GM12878 (cell line): ENCODE results near the gene MYH7. TPM values are rescaled to one million over a fixed set of nuclear protein-coding genes. Genes with fewer than 3 reads are reported as not detected.

Experiments
- ATAC-seq: fragments of 200-7000 bp; cut with Tn5 transposase; 3 replicates; pipeline ENCODE4 v1.9.1; 2020; ENCODE audit warnings: mild to moderate bottlenecking, moderate library complexity
- BruUV-seq: library from RNA; stranded (reverse); fragments of 400-500 nt; replicated peaks from 2 replicates; lab custom pipeline; 2021; lab: Mats Ljungman, UMichigan
- CTCF ChIA-PET: fragments of 300-600 bp; sonication (Branson Sonifier 250); formaldehyde crosslinking; extraction: SDS; loops from one replicate; lab custom pipeline; 2021; ENCODE audit warnings: inconsistent platforms; lab: Yijun Ruan, JAX
- POLR2A ChIA-PET: fragments of 350-600 bp; formaldehyde crosslinking; extraction: SDS; loops from one replicate; lab custom pipeline; 2021; ENCODE audit warnings: inconsistent platforms; lab: Charles Lee
- RAD21 ChIA-PET: fragments of 300-600 bp; sonication (Branson Sonifier 250); formaldehyde crosslinking; loops from one replicate; lab custom pipeline; 2023; ENCODE audit warnings: antibody characterized with exemption; ENCODE audit not compliant: unreplicated experiment; lab: Charles Lee
- SMC1A ChIA-PET: fragments of 300-600 bp; sonication (Branson Sonifier 250); formaldehyde crosslinking; loops from one replicate; lab custom pipeline; 2023; ENCODE audit not compliant: unreplicated experiment, uncharacterized antibody; lab: Charles Lee
- DNase-seq: peaks from one replicate; pipeline ENCODE4 v3.0.0-alpha.2; 2011; ENCODE audit warnings: low read depth, low spot score
- FAIRE-seq: peaks from 3 replicates; lab custom pipeline; 2011; peaks lifted over from hg19 to GRCh38; lab: Jason Lieb, UNC
- H2AFZ ChIP-seq: 2 replicates; pipeline ENCODE4 v1.6.0; 2011; ENCODE audit warnings: low read depth, low read length, control low read depth; ENCODE audit not compliant: control insufficient read depth
- H3K27ac ChIP-seq: 2 replicates; pipeline ENCODE4 v1.5.1; 2011; ENCODE audit warnings: control low read depth; ENCODE audit not compliant: control insufficient read depth, insufficient read depth
- H3K27me3 ChIP-seq, 2 experiments: replicated peaks in 1 of 2; 2 replicates each; pipeline versions ENCODE4 v1.6.0 to v1.6.1; 2011; ENCODE audit warnings: low read length in 1 of 2; ENCODE audit not compliant: control insufficient read depth in 2 of 2, insufficient read depth in 2 of 2
- H3K36me3 ChIP-seq, 2 experiments: 2 replicates each; pipeline ENCODE4 v1.5.1; 2011; ENCODE audit warnings: low read length in 1 of 2; ENCODE audit not compliant: control insufficient read depth in 2 of 2, insufficient read depth in 2 of 2
- H3K4me1 ChIP-seq: 2 replicates; pipeline ENCODE4 v1.6.1; 2011; ENCODE audit warnings: mild to moderate bottlenecking, low read length, moderate library complexity, mixed read lengths; ENCODE audit not compliant: control insufficient read depth, insufficient read depth
- H3K4me2 ChIP-seq: 2 replicates; pipeline ENCODE4 v1.6.0; 2011; ENCODE audit warnings: control low read depth; ENCODE audit not compliant: control insufficient read depth, insufficient read depth
- H3K4me3 ChIP-seq: fragments of 200-600 bp; sonication (generic); 2 replicates; pipeline ENCODE4 v1.5.1; 2016
- H3K79me2 ChIP-seq: 2 replicates; pipeline ENCODE4 v1.6.0; 2011; ENCODE audit warnings: low read length; ENCODE audit not compliant: control insufficient read depth, insufficient read depth
- H3K9ac ChIP-seq: 2 replicates; pipeline ENCODE4 v1.8.0; 2011; ENCODE audit warnings: low read length, control low read depth, mixed read lengths; ENCODE audit not compliant: control insufficient read depth, insufficient read depth
- H3K9me3 ChIP-seq: replicated peaks from 3 replicates; pipeline ENCODE4 v1.5.1; 2011; ENCODE audit warnings: mild to moderate bottlenecking, low read length; ENCODE audit not compliant: control insufficient read depth, insufficient read depth
- H4K20me1 ChIP-seq: 2 replicates; pipeline ENCODE4 v1.6.0; 2011; ENCODE audit not compliant: control insufficient read depth, insufficient read depth
- WGBS: methylation state at CpG from one replicate; pipeline ENCODE4 v1.1.6; 2016; ENCODE audit warnings: low lambda C conversion rate; ENCODE audit not compliant: insufficient replicate concordance, insufficient coverage; ENCODE audit errors: missing lambda C conversion rate; 5-methylcytosine and 5-hydroxymethylcytosine counted together
- in situ Hi-C: fragments of 300-500 bp; cut with MboI; formaldehyde crosslinking; loops from 9 replicates; pipeline ENCODE4 v1.14.3; 2018; ENCODE audit warnings: mixed read lengths
- intact Hi-C: fragments of 100-400 bp; cut with micrococcal nuclease; formaldehyde crosslinking; loops from one replicate; pipeline ENCODE4 v1.14.2; 2022; ENCODE audit not compliant: unreplicated experiment
- polyA plus RNA-seq, 11 experiments: library from polyadenylated mRNA; depleted of rRNA in 4 of 11; unstranded in 6 of 11; stranded (reverse) in 5 of 11; fragments of >200 nt; fragmentation: Nextera tagmentation in 4 of 11; fragmentation: Illumina TruSeq in 1 of 11; extraction: Ambion mirVana in 4 of 11; extraction: Trizol in 1 of 11; gene quantifications; 1 replicate in 1 of 11; 2 replicates in 10 of 11; pipeline versions ENCODE4 v1.2.1 to v1.2.3, GENCODE V29; 2011 to 2016; ENCODE audit warnings: inconsistent platforms in 2 of 11, missing spikeins in 2 of 11, low read depth in 1 of 11
- total RNA-seq, 4 experiments: library from RNA; depleted of rRNA in 3 of 4; stranded (reverse); fragments of >200 nt in 3 of 4; fragmentation: Illumina TruSeq in 1 of 4; extraction: Trizol in 1 of 4; gene quantifications; 2 replicates each; pipeline versions ENCODE4 v1.2.1 to v1.2.3, GENCODE V29; 2013 to 2021
- TF ChIP-seq, protein P1 (sequence below): fragments of 450-650 bp; IDR thresholded peaks from 2 replicates; pipeline ENCODE4 v1.6.1; 2017; ENCODE audit warnings: mild to moderate bottlenecking, moderate library complexity

MYH7 gene
- total and polyA plus RNA-seq, 10 of the 15 experiments (the other 5 are each of a cell fraction or from before 2014, with no cell fraction given): 0.04 to 0.10 (median 0.05) TPM; not detected in 4

DNA sequence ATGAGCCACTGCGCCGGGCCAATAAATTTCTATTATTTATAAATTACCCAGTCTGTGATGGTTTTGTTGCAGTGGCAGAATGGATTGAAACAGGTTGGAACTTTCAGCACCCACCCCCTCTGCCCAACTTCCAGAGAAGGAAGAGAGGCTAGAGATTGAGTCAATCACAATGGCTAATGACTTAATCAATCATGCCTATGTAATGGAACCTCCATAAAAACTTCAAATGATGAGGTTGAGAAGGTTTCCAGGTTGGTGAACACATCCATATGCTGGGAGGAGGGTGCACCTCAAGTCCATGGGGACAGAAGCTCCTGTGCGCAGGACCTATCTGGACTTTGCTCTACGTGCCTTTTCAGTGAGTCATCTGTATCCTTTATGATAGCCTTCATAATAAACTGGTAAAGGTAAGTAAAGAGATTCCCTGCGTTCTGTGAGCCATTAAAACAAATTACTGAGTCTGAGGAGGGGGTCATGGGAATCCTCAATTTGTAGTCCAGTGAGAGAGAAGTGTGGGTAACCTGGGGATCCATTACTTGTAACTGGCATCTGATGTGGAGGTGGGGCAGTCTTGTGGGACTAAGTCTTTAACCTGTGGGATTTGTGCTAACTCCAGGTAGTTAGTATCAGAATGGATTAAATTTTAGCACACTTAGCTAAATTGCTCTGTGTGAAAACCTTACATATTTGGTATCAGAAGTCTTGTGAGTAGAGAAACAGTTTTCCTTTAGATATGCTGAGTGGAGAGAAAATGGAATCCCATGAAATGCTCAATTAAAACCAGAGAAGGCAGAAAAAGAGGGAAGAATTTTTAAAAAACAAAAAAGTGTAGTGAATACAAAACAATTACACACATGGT is 22.4 kb upstream of the MYH7 start:
- TF ChIP-seq, protein P1, sequence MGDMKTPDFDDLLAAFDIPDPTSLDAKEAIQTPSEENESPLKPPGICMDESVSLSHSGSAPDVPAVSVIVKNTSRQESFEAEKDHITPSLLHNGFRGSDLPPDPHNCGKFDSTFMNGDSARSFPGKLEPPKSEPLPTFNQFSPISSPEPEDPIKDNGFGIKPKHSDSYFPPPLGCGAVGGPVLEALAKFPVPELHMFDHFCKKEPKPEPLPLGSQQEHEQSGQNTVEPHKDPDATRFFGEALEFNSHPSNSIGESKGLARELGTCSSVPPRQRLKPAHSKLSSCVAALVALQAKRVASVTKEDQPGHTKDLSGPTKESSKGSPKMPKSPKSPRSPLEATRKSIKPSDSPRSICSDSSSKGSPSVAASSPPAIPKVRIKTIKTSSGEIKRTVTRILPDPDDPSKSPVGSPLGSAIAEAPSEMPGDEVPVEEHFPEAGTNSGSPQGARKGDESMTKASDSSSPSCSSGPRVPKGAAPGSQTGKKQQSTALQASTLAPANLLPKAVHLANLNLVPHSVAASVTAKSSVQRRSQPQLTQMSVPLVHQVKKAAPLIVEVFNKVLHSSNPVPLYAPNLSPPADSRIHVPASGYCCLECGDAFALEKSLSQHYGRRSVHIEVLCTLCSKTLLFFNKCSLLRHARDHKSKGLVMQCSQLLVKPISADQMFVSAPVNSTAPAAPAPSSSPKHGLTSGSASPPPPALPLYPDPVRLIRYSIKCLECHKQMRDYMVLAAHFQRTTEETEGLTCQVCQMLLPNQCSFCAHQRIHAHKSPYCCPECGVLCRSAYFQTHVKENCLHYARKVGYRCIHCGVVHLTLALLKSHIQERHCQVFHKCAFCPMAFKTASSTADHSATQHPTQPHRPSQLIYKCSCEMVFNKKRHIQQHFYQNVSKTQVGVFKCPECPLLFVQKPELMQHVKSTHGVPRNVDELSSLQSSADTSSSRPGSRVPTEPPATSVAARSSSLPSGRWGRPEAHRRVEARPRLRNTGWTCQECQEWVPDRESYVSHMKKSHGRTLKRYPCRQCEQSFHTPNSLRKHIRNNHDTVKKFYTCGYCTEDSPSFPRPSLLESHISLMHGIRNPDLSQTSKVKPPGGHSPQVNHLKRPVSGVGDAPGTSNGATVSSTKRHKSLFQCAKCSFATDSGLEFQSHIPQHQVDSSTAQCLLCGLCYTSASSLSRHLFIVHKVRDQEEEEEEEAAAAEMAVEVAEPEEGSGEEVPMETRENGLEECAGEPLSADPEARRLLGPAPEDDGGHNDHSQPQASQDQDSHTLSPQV: no peak
- RAD21 ChIA-PET: no interaction called here
- no peak overlapping the region for H3K27ac ChIP-seq
- FAIRE-seq (no peak), ATAC-seq (no peak), DNase-seq (no peak)
- no peak overlapping the region for H3K9ac ChIP-seq
- no peaks in the 10 kb centered on the region for H3K9me3 ChIP-seq
- intact Hi-C loops (no loop called here), in situ Hi-C loops (no loop called here)
- POLR2A ChIA-PET: no interaction called here
- H4K20me1 ChIP-seq: no peaks in the 10 kb centered on the region
- no peak overlapping the region for H3K4me2 ChIP-seq
- H2AFZ ChIP-seq: no peak overlapping the region
- no peaks in the 10 kb centered on the region for H3K79me2 ChIP-seq
- H3K4me3 ChIP-seq: no peak overlapping the region
- no peaks in the 10 kb centered on the region for H3K4me1 ChIP-seq
- CTCF ChIA-PET: interaction anchor here (1.3 kb wide), 1 partner anchor 131 kb away, joined by 3 read pairs; no protein-coding TSS in a partner anchor
- BruUV-seq: no TSS peak
- WGBS: 56% methylated on average over 5 of the region's 5 CpGs
- no peaks in the 10 kb centered on the region; a peak in 1 of 4 replicates for H3K27me3 ChIP-seq
- SMC1A ChIA-PET: no interaction called here
- H3K36me3 ChIP-seq: no peaks in the 10 kb centered on the region
